Stimulated activated CD8-positive, alpha-beta memory T cell treated with anti-CD3 and anti-CD28 coated beads, Interleukin-15, amount 100 ng/mL, for 48 hours (primary cell): ENCODE results near the gene ANKH.

ENCODE experiments used
- DNase-seq, 2 donors: peaks; one replicate each; pipeline ENCODE4 v3.0.0-alpha.2; 2020; ENCODE audit warnings: low read depth in 2 of 2

The ANKH gene

GRCh38 chr5:14760548-14761002 is 111.0 kb downstream of the ANKH start:
- DNase-seq = no peak

- DNase-seq = no peak
These were observed 111.6 kb downstream of the ANKH start for GRCh38 chr5:14759744-14760547.

- no peak for DNase-seq
These were observed 113.7 kb downstream of the ANKH start for GRCh38 chr5:14757850-14758249.

- no peak for DNase-seq
These were observed 115.1 kb downstream of the ANKH start for GRCh38 chr5:14756478-14756877.

GRCh38 chr5:14753947-14754346 is 117.6 kb downstream of the ANKH start:
- no peak for DNase-seq

- no peak for DNase-seq
These were observed 118.3 kb downstream of the ANKH start for GRCh38 chr5:14753292-14753691.

- DNase-seq = no peak
These were observed 119.0 kb downstream of the ANKH start for GRCh38 chr5:14752497-14753071.

GRCh38 chr5:14750712-14751111 is 120.9 kb downstream of the ANKH start:
- no peak for DNase-seq

- DNase-seq = no peak
These were observed 121.9 kb downstream of the ANKH start for GRCh38 chr5:14749579-14750101.

- no peak for DNase-seq
These were observed 123.2 kb downstream of the ANKH start for GRCh38 chr5:14748180-14748900.

GRCh38 chr5:14745753-14746152 is 125.8 kb downstream of the ANKH start:
- peak; percentile 6 to 19 for DNase-seq

- no peak for DNase-seq
These were observed 126.4 kb downstream of the ANKH start for GRCh38 chr5:14745188-14745563.

GRCh38 chr5:14744296-14745187 is 127.0 kb downstream of the ANKH start:
- DNase-seq = no peak

- DNase-seq = no peak
These were observed 127.8 kb downstream of the ANKH start for GRCh38 chr5:14743601-14744295.

- DNase-seq = no peak
These were observed 129.1 kb downstream of the ANKH start for GRCh38 chr5:14742498-14742897.

- no peak for DNase-seq
These were observed 129.7 kb downstream of the ANKH start for GRCh38 chr5:14741801-14742440.

- no peak for DNase-seq
These were observed 130.4 kb downstream of the ANKH start for GRCh38 chr5:14741131-14741530.

- DNase-seq = no peak
These were observed 131.6 kb downstream of the ANKH start for GRCh38 chr5:14739981-14740380.

- no peak for DNase-seq
These were observed 132.0 kb downstream of the ANKH start for GRCh38 chr5:14739538-14739937.

GRCh38 chr5:14738050-14738449 is 133.5 kb downstream of the ANKH start:
- no peak for DNase-seq
